Heart left ventricle (tissue), 13 donors: Measurements from ENCODE around the gene ATAD3B.
"Not testable (repeated sequence)": the region's sequence is repeated elsewhere in the genome, so short reads cannot be mapped to it uniquely, and the experiment has no call there.

Experiments
- POLR2A ChIP-seq, 2 donors: fragments of 450-650 bp; IDR thresholded peaks; one replicate each; pipeline ENCODE4 v1.6.1; 2017; ENCODE audit warnings: antibody characterized with exemption in 2 of 2, mild to moderate bottlenecking in 2 of 2, moderate library complexity in 2 of 2
- TF ChIP-seq, protein P1 (sequence below), 12 donors: fragments of 200-600 bp; sonication (generic) in 4 of 12; IDR thresholded peaks; one replicate each; pipeline versions ENCODE4 v1.5.0 to v1.8.0; 2018 to 2022; ENCODE audit warnings: antibody characterized with exemption in 12 of 12, mild to moderate bottlenecking in 5 of 12
- donor health status: ischemic (EF 13 %, LVEDD 7.1; RV severe dilation, severe dysfunction).
- donor health status: DM: no; HTN: yes; CAD: no.
- donor health status: DM: no; HTN: no; CAD: no.
- donor health status: ischemic (EF 25% LVEDD 6.9; RV normal size, moderate dysfunction).
- donor health status: ischemic (EF 25% LVEDD 5.7; RV mildly dilated, moderate dysfunction).
- donor health status: ischemic (EF 35%, LVEDD 5.7; RV mildly dilated, moderate dysfunction).
- donor health status: nonischemic (EF 11% LVEDD 7.7; RV severe dilation, severe dysfunction).
- donor health status: DM: yes; HTN: yes; CAD: no.
- donor health status: PGD.
- donor health status: ischemic (EF 29% LVEDD 5.4; RV normal size, mild dysfunction).
- donor health status: nonischemic (EF 23%, LVEDD 6.1; RV moderate dilation, normal function).

DNA sequence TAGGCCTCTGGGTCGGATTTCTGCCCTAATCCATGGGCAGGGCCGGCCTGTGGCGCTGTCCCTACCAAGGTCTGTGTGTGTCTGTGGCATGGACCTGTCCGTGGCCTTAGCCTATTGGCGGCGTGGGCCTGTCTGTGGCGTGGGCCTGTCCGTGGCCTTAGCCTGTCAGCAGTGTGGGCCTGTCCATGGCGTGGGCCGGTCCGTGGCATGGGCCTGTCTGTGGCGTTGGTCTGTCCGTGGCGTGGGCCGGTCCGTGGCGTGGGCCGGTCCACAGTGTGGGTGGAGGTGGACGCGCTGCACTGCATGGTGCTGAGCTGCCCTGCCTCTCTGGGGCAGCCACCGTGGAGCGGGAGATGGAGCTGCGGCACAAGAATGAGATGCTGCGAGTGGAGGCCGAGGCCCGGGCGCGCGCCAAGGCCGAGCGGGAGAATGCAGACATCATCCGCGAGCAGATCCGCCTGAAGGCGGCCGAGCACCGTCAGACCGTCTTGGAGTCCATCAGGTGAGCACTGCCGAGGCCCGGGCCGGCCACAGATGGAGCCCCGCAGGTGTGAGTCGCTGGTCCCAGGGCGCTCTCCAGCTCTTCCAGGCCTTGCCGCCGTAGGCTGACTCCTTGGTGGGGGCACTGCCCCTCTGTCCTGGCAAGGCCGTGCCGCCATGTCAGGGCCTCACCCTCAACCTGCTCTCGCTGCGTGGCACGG lies 48.4 kb downstream of the ATAD3B start:
- TF ChIP-seq, protein P1, sequence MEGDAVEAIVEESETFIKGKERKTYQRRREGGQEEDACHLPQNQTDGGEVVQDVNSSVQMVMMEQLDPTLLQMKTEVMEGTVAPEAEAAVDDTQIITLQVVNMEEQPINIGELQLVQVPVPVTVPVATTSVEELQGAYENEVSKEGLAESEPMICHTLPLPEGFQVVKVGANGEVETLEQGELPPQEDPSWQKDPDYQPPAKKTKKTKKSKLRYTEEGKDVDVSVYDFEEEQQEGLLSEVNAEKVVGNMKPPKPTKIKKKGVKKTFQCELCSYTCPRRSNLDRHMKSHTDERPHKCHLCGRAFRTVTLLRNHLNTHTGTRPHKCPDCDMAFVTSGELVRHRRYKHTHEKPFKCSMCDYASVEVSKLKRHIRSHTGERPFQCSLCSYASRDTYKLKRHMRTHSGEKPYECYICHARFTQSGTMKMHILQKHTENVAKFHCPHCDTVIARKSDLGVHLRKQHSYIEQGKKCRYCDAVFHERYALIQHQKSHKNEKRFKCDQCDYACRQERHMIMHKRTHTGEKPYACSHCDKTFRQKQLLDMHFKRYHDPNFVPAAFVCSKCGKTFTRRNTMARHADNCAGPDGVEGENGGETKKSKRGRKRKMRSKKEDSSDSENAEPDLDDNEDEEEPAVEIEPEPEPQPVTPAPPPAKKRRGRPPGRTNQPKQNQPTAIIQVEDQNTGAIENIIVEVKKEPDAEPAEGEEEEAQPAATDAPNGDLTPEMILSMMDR (IDR thresholded peaks at IDR 0.05): not testable (repeated sequence)
- TF ChIP-seq POLR2A (IDR thresholded peaks at IDR 0.05): not testable (repeated sequence)
